ENCODE data around the gene MMS22L. TPM values are rescaled to one million over a fixed set of nuclear protein-coding genes. Genes with fewer than 3 reads are reported as not detected.

The MMS22L gene
- polyA plus RNA-seq, 3 donors: 1.6 to 3.4 (median 2.1) TPM

GRCh38 chr6:97102145-97102790 lies 180.7 kb downstream of the MMS22L start:
- Histone ChIP-seq H3K79me2 (ENCODE audit: insufficient read depth, low read length) (no peaks in the 10 kb centered on the region), H3K4me1 (ENCODE audit: control insufficient read depth in 1 of 2, insufficient read depth in 2 of 2, low read length in 2 of 2) (no peaks in the 10 kb centered on the region), H3K4me2 (replicated peaks; ENCODE audit: extremely low read depth, low read length, poor library complexity, severe bottlenecking) (no peak overlapping the region), H3K27ac (ENCODE audit: low read depth in 1 of 2, low read length in 2 of 2) (no peak overlapping the region), H3K9me3 (replicated peaks in 1 of 2; ENCODE audit: control insufficient read depth in 1 of 2, insufficient read depth in 1 of 2, low read length in 2 of 2) (no peaks in the 10 kb centered on the region), H3K36me3 (replicated peaks in 1 of 2; ENCODE audit: control insufficient read depth in 1 of 2, insufficient read depth in 2 of 2, low read length in 2 of 2) (no peaks in the 10 kb centered on the region), H3K9ac (ENCODE audit: insufficient read depth, low read length, poor library complexity, severe bottlenecking) (no peak overlapping the region), H4K20me1 (ENCODE audit: insufficient read depth, low read length) (no peaks in the 10 kb centered on the region), H3K27me3 (ENCODE audit: control insufficient read depth in 2 of 2, insufficient read depth in 2 of 2, low read length in 2 of 2) (no peaks in the 10 kb centered on the region), H3K4me3 (replicated peaks in 1 of 3; ENCODE audit: low read depth in 2 of 3, low read length in 3 of 3) (no peak overlapping the region), H2AFZ (ENCODE audit: insufficient read depth, low read depth, low read length, poor library complexity, severe bottlenecking) (no peak overlapping the region)
- no peaks in the 10 kb centered on the region for H3K36me3 Mint-ChIP-seq
- no peak overlapping the region for H3K4me3 Mint-ChIP-seq
- H3K4me1 Mint-ChIP-seq: no peaks in the 10 kb centered on the region
- DNase-seq: no peak
- H3K27ac Mint-ChIP-seq: no peak overlapping the region
- H3K9me3 Mint-ChIP-seq: no peaks in the 10 kb centered on the region
- no CpG with 5 or more reads among the region's 1 CpG for WGBS (ENCODE audit: insufficient coverage)
- H3K27me3 Mint-ChIP-seq (ENCODE audit: low read depth in 3 of 3): peaks cover 0 to 1% (median 0%) of the 10 kb centered on the region in 3 donors
- intact Hi-C loops (cut with micrococcal nuclease): no loop called here
- no peak for TF ChIP-seq CTCF (IDR thresholded peaks at IDR 0.05)

GRCh38 chr6:97100696-97101095 lies 182.3 kb downstream of the MMS22L start:
- intact Hi-C loops (cut with micrococcal nuclease): no loop called here
- H3K79me2 ChIP-seq (ENCODE audit: insufficient read depth, low read length): no peaks in the 10 kb centered on the region
- peaks cover 0 to 1% (median 0%) of the 10 kb centered on the region in 3 donors for H3K27me3 Mint-ChIP-seq (ENCODE audit: low read depth in 3 of 3)
- peak overlapping the region in 1 of 7 donors; percentile 6 for H3K27ac Mint-ChIP-seq
- no peak overlapping the region for H3K4me2 ChIP-seq (replicated peaks; ENCODE audit: extremely low read depth, low read length, poor library complexity, severe bottlenecking)
- H3K9me3 Mint-ChIP-seq: no peaks in the 10 kb centered on the region
- H2AFZ ChIP-seq (ENCODE audit: insufficient read depth, low read depth, low read length, poor library complexity, severe bottlenecking): no peak overlapping the region
- no peak overlapping the region for H3K27ac ChIP-seq (ENCODE audit: low read depth in 1 of 2, low read length in 2 of 2)
- no peaks in the 10 kb centered on the region for H3K36me3 ChIP-seq (replicated peaks in 1 of 2; ENCODE audit: control insufficient read depth in 1 of 2, insufficient read depth in 2 of 2, low read length in 2 of 2)
- no peak overlapping the region for H3K4me3 ChIP-seq (replicated peaks in 1 of 3; ENCODE audit: low read depth in 2 of 3, low read length in 3 of 3)
- no peak for DNase-seq
- no peaks in the 10 kb centered on the region for H3K9me3 ChIP-seq (replicated peaks in 1 of 2; ENCODE audit: control insufficient read depth in 1 of 2, insufficient read depth in 1 of 2, low read length in 2 of 2)
- H3K27me3 ChIP-seq (ENCODE audit: control insufficient read depth in 2 of 2, insufficient read depth in 2 of 2, low read length in 2 of 2): no peaks in the 10 kb centered on the region
- no peak overlapping the region for H3K9ac ChIP-seq (ENCODE audit: insufficient read depth, low read length, poor library complexity, severe bottlenecking)
- no peaks in the 10 kb centered on the region for H4K20me1 ChIP-seq (ENCODE audit: insufficient read depth, low read length)
- no peaks in the 10 kb centered on the region for H3K4me1 Mint-ChIP-seq
- H3K4me1 ChIP-seq (ENCODE audit: control insufficient read depth in 1 of 2, insufficient read depth in 2 of 2, low read length in 2 of 2): no peaks in the 10 kb centered on the region
- H3K4me3 Mint-ChIP-seq: no peak overlapping the region
- whole genome bisulfite sequencing (ENCODE audit: insufficient coverage): 81% methylated on average over 2 of the region's 3 CpGs
- no peak for TF ChIP-seq CTCF (IDR thresholded peaks at IDR 0.05)
- no peaks in the 10 kb centered on the region for H3K36me3 Mint-ChIP-seq
